K562 (cell line): ENCODE data around the gene DZIP3. TPM values are rescaled to one million over a fixed set of nuclear protein-coding genes. Genes with fewer than 3 reads are reported as not detected.

Source experiments
- RB1 ChIP-seq: fragments of 450-650 bp; IDR thresholded peaks from 2 replicates; pipeline ENCODE4 v1.6.1; 2017; ENCODE audit warnings: low read depth, mild to moderate bottlenecking
- SMARCC2 ChIP-seq: fragments of 450-650 bp; IDR thresholded peaks from 2 replicates; pipeline ENCODE4 v1.6.1; 2017; ENCODE audit warnings: antibody characterized with exemption, moderate library complexity, mild to moderate bottlenecking, low read depth
- ZNF12 ChIP-seq: sonication (generic); formaldehyde crosslinking; IDR thresholded peaks from 2 replicates; pipeline ENCODE4 v1.4.0; 2020; ENCODE audit warnings: mild to moderate bottlenecking, missing genetic modification reagents
- ZNF311 ChIP-seq: fragments of 250-450 bp; sonication (Bioruptor Pico); IDR thresholded peaks from 2 replicates; pipeline ENCODE4 v1.4.0; 2020; ENCODE audit warnings: mild to moderate bottlenecking, moderate library complexity
- ZNF76 ChIP-seq: fragments of 250-450 bp; sonication (Bioruptor Pico); IDR thresholded peaks from 2 replicates; pipeline ENCODE4 v1.4.0; 2020; ENCODE audit warnings: mild to moderate bottlenecking, moderate library complexity, borderline replicate concordance
- polyA plus RNA-seq, 8 experiments: library from polyadenylated mRNA; depleted of rRNA in 4 of 8; stranded (reverse) in 5 of 8; unstranded in 3 of 8; fragments of >200 nt; fragmentation: Nextera tagmentation in 2 of 8; fragmentation: Illumina TruSeq in 1 of 8; extraction: Ambion mirVana in 2 of 8; extraction: Trizol in 1 of 8; gene quantifications; 2 replicates each; pipeline versions ENCODE4 v1.2.1 to v1.2.3, GENCODE V29; 2011 to 2014; ENCODE audit warnings: inconsistent platforms in 1 of 8, missing spikeins in 1 of 8
- total RNA-seq, 7 experiments: library from RNA; depleted of rRNA in 6 of 7; stranded (reverse); fragments of >200 nt in 6 of 7; fragmentation: Illumina TruSeq in 2 of 7; extraction: Trizol in 2 of 7; gene quantifications; 2 replicates each; pipeline versions ENCODE4 v1.2.1 to v1.2.3, GENCODE V29; 2011 to 2021; ENCODE audit warnings: low replicate concordance in 1 of 7
- TF ChIP-seq, protein P1 (sequence below): fragments of 450-650 bp; formaldehyde crosslinking; IDR thresholded peaks from 2 replicates; pipeline ENCODE4 v1.4.0; 2020; ENCODE audit warnings: mild to moderate bottlenecking, moderate library complexity
- TF ChIP-seq, protein P2 (sequence below), 2 experiments: fragments of 450-650 bp in 1 of 2; sonication (generic) in 1 of 2; formaldehyde crosslinking in 1 of 2; IDR thresholded peaks; 2 replicates each; pipeline versions ENCODE4 v1.7.1 to v1.9.0; 2016 to 2022; ENCODE audit warnings: inconsistent platforms in 1 of 2, mild to moderate bottlenecking in 1 of 2, missing genetic modification reagents in 1 of 2
- TF ChIP-seq, protein P3 (sequence below): fragments of 200-800 bp; sonication (Bioruptor generic); IDR thresholded peaks from 2 replicates; pipeline ENCODE4 v1.6.1; 2017; ENCODE audit warnings: missing genetic modification characterization, missing compliant biosample characterization
- TF ChIP-seq, protein P4 (sequence below): fragments of 250-450 bp; sonication (Bioruptor Pico); IDR thresholded peaks from 2 replicates; pipeline ENCODE4 v1.5.0; 2021

Gene DZIP3
- total and polyA plus RNA-seq, 9 of the 15 experiments (the other 6 are each of a cell fraction or from before 2014, with no cell fraction given), result 3.5 to 9.7 (median 5.7) TPM

DNA sequence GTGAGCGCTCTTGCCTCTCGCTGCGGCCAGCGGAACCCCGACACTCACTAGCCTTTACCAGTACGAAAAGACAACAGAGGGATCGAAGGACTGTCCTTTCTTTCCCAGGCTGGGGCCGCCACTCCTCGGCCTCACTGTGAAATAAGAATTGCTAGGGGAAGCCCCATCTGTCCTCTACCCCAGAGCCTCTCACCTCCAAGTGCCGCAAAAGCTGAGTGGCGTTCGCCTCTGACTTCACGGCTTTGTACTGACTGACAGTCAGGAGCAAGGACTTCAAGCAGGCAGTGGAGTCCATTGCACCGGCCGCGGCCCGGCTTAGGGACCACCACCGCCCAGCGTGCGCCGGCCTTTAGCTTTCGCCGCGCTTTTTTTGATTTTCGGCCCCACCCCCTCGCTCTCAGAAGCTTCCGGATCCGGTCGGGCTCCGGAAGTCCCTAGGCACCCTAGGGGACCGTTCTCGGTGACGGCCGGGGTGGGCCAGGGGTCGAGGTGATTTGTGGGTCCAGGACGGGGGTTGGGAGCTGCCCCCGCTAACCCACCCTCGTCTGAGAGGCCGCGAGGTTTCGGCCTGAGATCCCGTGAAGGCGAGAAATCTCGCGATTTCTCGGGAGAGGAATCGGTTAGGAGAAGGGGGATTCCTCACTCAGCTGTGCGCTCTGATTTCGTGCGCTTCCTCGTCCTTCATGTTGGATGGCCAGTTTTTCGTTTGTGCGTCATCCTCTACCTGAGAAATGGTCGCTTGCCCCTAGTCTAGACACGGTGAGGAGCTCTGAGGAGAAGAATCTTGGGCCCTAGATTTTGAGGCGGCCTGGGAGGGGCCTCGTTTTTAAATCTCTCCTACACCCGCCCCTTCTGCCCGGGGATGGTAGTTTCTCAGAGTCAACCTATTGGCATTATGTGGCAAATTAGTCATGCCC, at the start of gene DZIP3, which contains the start of gene CIP2A (continued):
- TF ChIP-seq, protein P1, sequence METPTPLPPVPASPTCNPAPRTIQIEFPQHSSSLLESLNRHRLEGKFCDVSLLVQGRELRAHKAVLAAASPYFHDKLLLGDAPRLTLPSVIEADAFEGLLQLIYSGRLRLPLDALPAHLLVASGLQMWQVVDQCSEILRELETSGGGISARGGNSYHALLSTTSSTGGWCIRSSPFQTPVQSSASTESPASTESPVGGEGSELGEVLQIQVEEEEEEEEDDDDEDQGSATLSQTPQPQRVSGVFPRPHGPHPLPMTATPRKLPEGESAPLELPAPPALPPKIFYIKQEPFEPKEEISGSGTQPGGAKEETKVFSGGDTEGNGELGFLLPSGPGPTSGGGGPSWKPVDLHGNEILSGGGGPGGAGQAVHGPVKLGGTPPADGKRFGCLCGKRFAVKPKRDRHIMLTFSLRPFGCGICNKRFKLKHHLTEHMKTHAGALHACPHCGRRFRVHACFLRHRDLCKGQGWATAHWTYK (CRISPR knock-in tag), result no peak
- TF ChIP-seq ZNF76 (CRISPR knock-in tag), result no peak
- TF ChIP-seq, protein P2, sequence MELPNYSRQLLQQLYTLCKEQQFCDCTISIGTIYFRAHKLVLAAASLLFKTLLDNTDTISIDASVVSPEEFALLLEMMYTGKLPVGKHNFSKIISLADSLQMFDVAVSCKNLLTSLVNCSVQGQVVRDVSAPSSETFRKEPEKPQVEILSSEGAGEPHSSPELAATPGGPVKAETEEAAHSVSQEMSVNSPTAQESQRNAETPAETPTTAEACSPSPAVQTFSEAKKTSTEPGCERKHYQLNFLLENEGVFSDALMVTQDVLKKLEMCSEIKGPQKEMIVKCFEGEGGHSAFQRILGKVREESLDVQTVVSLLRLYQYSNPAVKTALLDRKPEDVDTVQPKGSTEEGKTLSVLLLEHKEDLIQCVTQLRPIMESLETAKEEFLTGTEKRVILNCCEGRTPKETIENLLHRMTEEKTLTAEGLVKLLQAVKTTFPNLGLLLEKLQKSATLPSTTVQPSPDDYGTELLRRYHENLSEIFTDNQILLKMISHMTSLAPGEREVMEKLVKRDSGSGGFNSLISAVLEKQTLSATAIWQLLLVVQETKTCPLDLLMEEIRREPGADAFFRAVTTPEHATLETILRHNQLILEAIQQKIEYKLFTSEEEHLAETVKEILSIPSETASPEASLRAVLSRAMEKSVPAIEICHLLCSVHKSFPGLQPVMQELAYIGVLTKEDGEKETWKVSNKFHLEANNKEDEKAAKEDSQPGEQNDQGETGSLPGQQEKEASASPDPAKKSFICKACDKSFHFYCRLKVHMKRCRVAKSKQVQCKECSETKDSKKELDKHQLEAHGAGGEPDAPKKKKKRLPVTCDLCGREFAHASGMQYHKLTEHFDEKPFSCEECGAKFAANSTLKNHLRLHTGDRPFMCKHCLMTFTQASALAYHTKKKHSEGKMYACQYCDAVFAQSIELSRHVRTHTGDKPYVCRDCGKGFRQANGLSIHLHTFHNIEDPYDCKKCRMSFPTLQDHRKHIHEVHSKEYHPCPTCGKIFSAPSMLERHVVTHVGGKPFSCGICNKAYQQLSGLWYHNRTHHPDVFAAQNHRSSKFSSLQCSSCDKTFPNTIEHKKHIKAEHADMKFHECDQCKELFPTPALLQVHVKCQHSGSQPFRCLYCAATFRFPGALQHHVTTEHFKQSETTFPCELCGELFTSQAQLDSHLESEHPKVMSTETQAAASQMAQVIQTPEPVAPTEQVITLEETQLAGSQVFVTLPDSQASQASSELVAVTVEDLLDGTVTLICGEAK (IDR thresholded peaks at IDR 0.05), result peak; percentile 94
- TF ChIP-seq, protein P2 (CRISPR knock-in tag; IDR thresholded peaks at IDR 0.05), result no peak
- no peak for TF ChIP-seq SMARCC2
- TF ChIP-seq ZNF311 (CRISPR knock-in tag), result no peak
- TF ChIP-seq ZNF12 (CRISPR knock-in tag), result no peak
- TF ChIP-seq, protein P3, sequence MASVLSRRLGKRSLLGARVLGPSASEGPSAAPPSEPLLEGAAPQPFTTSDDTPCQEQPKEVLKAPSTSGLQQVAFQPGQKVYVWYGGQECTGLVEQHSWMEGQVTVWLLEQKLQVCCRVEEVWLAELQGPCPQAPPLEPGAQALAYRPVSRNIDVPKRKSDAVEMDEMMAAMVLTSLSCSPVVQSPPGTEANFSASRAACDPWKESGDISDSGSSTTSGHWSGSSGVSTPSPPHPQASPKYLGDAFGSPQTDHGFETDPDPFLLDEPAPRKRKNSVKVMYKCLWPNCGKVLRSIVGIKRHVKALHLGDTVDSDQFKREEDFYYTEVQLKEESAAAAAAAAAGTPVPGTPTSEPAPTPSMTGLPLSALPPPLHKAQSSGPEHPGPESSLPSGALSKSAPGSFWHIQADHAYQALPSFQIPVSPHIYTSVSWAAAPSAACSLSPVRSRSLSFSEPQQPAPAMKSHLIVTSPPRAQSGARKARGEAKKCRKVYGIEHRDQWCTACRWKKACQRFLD (CRISPR knock-in tag), result no peak
- TF ChIP-seq RB1, result no peak; the same call in 1 of the 2 replicates
- TF ChIP-seq, protein P4, sequence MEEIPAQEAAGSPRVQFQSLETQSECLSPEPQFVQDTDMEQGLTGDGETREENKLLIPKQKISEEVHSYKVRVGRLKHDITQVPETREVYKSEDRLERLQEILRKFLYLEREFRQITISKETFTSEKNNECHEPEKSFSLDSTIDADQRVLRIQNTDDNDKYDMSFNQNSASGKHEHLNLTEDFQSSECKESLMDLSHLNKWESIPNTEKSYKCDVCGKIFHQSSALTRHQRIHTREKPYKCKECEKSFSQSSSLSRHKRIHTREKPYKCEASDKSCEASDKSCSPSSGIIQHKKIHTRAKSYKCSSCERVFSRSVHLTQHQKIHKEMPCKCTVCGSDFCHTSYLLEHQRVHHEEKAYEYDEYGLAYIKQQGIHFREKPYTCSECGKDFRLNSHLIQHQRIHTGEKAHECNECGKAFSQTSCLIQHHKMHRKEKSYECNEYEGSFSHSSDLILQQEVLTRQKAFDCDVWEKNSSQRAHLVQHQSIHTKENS (CRISPR knock-in tag), result no peak
